Measurements from ENCODE around the gene BCR.

BCR gene

DNA sequence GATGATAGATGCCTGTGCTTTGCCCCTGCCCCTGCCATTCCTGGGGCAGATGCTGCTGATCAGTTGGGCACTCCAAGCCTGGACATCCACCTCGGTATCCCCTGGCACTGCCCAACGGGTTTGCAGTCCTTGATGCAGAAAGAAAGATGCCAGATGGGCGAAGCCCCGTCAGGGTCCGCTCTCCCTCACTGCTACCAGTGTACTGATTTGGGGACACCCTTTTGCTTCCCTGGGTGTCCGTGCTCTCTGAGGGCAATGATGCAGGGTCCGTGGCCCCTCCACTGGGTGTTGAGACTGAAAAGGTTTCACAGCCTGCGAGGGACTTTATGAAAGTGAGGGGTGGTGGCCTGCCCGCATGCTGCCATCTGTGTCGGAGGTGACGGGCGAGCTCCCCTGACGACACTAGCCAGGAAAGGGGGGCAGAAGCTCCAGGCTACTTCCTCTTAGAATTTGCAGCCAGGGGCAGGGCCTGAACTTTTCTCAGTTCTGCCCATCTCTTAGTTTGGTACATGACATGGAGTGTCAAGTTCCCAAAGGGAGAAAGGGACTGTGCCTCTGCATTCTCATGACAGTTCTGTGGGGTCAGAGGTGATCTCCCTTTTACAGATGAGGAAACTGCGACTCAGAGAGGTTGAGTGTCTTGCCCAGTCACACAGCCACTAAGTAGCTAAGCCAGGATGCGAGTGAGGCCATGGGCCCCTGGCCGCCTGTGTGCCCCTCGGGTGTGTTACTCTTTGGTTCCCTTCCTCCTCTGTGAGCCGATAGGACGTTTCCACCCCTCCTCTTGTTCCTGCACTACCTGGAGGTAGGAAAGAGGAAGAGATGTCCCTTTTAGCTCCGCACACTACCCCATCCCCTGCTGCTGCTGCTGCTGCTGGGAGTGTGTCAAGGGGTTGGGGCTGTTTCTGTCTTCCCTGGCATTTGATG lies 96.6 kb downstream of the BCR start:
- no peak overlapping the region for H3K4me3 ChIP-seq (ENCODE audit: low read depth, low read length)
- TF ChIP-seq, protein P1, sequence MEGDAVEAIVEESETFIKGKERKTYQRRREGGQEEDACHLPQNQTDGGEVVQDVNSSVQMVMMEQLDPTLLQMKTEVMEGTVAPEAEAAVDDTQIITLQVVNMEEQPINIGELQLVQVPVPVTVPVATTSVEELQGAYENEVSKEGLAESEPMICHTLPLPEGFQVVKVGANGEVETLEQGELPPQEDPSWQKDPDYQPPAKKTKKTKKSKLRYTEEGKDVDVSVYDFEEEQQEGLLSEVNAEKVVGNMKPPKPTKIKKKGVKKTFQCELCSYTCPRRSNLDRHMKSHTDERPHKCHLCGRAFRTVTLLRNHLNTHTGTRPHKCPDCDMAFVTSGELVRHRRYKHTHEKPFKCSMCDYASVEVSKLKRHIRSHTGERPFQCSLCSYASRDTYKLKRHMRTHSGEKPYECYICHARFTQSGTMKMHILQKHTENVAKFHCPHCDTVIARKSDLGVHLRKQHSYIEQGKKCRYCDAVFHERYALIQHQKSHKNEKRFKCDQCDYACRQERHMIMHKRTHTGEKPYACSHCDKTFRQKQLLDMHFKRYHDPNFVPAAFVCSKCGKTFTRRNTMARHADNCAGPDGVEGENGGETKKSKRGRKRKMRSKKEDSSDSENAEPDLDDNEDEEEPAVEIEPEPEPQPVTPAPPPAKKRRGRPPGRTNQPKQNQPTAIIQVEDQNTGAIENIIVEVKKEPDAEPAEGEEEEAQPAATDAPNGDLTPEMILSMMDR (IDR thresholded peaks at IDR 0.05; ENCODE audit: control insufficient read depth, extremely low read depth, insufficient read depth) = no peak
- DNase-seq (ENCODE audit: low read depth) = no peak

DNA sequence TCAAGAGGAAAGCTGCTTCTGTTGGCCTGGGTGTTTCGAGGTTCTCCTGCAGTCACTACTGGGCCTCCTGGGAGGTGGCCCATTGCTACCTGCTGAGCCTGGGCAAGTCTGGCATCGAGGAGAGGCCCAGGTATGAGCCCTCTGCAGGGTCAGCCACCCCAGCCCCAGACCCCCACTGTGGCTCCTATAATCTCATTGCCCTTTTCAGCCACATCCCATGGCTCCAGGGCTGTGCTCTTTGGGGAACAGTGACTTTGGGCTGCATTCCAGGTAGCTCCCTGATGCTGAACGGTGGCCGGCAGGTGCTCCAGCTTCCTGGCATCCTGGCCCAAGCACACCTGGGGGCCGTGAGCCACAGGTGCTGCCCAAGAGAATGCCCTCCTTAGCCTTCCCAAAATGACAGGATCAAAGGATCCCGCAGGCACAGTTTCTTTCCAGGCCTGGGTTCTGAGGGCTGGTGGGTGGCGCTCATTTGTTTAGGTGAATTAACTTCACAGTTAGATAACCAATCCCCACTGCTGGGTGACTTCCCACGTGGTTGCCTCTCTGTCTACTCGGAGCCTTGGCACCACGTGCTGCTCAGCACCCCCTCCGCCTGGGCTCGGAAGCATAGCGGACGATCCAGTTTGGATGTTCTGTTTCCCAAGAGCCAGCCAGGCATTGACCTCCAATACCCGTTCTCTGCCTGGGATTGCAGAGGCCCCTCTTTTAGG lies 97.4 kb downstream of the BCR start:
- TF ChIP-seq, protein P1 (IDR thresholded peaks at IDR 0.05; ENCODE audit: control insufficient read depth, extremely low read depth, insufficient read depth) = no peak
- no peak overlapping the region for H3K4me3 ChIP-seq (ENCODE audit: low read depth, low read length)
- DNase-seq (ENCODE audit: low read depth) = no peak

DNA sequence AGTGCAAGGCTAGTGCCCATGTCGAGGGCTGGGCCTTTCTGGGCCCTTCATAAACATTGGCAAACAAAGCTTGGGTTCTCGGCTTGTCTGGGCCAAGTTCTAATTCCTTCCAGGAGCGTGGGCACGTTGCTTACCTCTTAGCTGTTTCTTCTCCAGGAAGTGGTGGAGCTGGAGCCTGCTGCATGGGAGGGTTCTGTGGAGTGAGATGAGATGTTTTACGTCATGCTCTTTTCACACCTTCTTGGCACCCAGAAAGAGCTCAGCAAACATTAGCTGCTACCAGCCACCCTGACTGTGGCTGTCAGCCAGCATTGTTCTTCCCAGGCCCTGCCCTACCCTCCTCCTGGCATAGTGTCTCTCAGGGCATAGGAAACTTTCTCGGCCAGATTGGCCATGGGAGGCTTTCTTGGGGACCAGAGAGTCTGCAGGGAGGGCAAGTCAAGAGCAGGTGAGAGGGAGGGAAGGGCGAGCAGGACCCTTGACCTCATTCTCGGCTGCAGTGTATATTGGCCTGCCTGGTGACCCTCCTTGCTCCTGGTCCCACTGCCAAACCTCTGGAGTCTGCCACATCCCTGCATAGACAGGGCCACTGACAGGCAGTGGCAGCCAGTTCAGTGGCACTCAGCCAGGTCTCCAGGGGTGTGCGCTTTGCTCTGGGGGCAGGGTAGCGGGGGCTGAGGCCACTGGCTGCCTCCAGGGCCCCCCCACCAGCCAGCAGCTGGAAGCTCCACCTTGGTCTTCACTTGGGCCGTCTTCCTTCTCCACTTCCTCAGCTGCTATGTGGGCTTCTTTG lies 98.8 kb downstream of the BCR start:
- TF ChIP-seq, protein P1 (IDR thresholded peaks at IDR 0.05; ENCODE audit: control insufficient read depth, extremely low read depth, insufficient read depth) = no peak
- DNase-seq (ENCODE audit: low read depth) = peak; percentile 95
- no peak overlapping the region for H3K4me3 ChIP-seq (ENCODE audit: low read depth, low read length)

DNA sequence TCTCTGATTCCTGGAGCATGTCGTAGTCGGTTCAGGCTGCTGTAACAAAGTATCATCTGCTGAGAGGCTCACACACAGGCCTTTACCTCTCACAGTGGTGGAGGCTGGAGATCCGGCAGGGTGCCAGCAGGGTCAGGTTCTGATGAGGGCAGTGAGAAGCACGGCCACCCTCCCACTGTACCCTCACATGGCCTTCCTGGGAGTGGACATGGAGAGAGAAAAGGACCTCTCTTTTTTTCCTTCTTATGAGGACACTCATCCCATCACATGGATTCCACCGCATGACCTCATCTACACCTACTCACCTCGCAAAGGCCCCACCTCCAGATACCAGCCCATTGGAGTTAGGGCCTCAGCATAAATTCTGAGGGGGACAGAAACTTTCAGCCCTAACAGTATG lies 99.5 kb downstream of the BCR start:
- TF ChIP-seq, protein P1 (IDR thresholded peaks at IDR 0.05; ENCODE audit: control insufficient read depth, extremely low read depth, insufficient read depth) = no peak
- no peak for DNase-seq (ENCODE audit: low read depth)
- H3K4me3 ChIP-seq (ENCODE audit: low read depth, low read length) = no peak overlapping the region

DNA sequence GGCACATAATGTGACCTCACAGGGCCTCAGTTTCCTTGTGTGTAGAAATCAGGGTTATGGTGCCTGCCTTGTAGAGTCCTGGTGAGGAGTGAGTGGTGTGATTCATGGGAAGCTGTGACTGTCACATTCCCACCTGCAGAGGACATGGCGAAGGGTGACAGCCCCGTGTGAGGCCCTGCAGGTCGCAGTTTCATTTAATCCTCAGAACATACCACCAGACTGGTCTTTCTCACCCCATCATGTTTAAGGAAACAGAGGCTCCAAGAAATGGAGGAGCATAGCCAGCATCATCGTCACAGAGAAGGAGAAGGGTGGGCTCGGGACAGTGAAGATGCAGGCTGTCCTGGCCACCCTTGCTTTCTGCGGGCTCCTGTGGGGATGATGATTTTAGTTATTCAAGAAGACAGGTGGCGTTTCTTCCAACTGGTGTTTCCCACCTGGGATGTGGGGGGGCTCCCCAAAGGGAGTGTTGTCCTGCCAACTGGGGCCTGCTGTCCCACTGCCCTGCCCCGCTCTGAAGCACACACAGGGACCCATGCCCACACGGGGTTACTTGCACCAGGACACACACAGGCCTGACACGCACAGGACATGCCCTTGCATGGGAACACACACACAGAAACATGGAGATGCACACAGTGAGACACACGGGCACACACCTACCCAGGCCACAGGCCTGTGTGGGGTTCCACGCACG lies 100.2 kb downstream of the BCR start:
- TF ChIP-seq, protein P1 (IDR thresholded peaks at IDR 0.05; ENCODE audit: control insufficient read depth, extremely low read depth, insufficient read depth) = no peak
- DNase-seq (ENCODE audit: low read depth) = no peak
- no peak overlapping the region for H3K4me3 ChIP-seq (ENCODE audit: low read depth, low read length)

DNA sequence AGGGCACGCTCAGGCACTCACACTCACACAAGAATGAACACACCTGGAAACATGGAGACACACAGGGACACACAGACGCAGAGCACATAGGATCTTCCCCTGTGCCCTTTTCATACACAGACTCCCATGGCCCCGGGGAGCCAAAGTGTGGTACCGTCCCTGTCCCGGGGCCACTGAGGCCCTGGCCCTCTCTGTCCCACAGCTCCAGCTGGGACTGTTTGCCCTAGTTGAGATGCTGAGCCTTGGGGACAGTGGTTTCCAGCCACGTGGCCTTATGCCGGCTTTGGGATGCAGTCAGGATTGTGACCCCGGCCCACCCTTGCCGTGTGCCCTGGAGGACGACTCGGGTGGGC lies 100.7 kb downstream of the BCR start:
- TF ChIP-seq, protein P1 (IDR thresholded peaks at IDR 0.05; ENCODE audit: control insufficient read depth, extremely low read depth, insufficient read depth) = no peak
- no peak for DNase-seq (ENCODE audit: low read depth)
- H3K4me3 ChIP-seq (ENCODE audit: low read depth, low read length) = no peak overlapping the region

Measured in LNCaP clone FGC (cell line).